NCI-H2107 (cell line): Measurements from ENCODE around the gene RYK.

Experiments
- DNase-seq: peaks from one replicate; lab custom pipeline; 2025; lab: John Stamatoyannopoulos, UW

Gene RYK

GRCh38 chr3:134148534-134148933 lies 102.1 kb downstream of the RYK start:
- no peak for DNase-seq

GRCh38 chr3:134147411-134147810 lies 103.2 kb downstream of the RYK start:
- DNase-seq, result no peak

- no peak for DNase-seq
Measured at GRCh38 chr3:134146666-134147065, 104.0 kb downstream of the RYK start.

- no peak for DNase-seq
Measured at GRCh38 chr3:134145183-134145582, 105.5 kb downstream of the RYK start.

- no peak for DNase-seq
Measured at GRCh38 chr3:134144694-134145093, 106.0 kb downstream of the RYK start.

- DNase-seq, result no peak
Measured at GRCh38 chr3:134143828-134144401, 106.7 kb downstream of the RYK start.

- DNase-seq, result no peak
Measured at GRCh38 chr3:134136604-134137003, 114.1 kb downstream of the RYK start.

- DNase-seq, result no peak
Measured at GRCh38 chr3:134134698-134135415, 115.8 kb downstream of the RYK start.

- DNase-seq, result no peak
Measured at GRCh38 chr3:134134240-134134639, 116.4 kb downstream of the RYK start.

- DNase-seq, result no peak
Measured at GRCh38 chr3:134132961-134133360, 117.7 kb downstream of the RYK start.

- DNase-seq, result no peak
Measured at GRCh38 chr3:134126153-134126552, 124.5 kb downstream of the RYK start.

GRCh38 chr3:134114726-134115125 lies 135.9 kb downstream of the RYK start:
- DNase-seq, result no peak

GRCh38 chr3:134111616-134112015 lies 139.0 kb downstream of the RYK start:
- DNase-seq, result no peak

- DNase-seq, result no peak
Measured at GRCh38 chr3:134110963-134111362, 139.7 kb downstream of the RYK start.
